Measurements from ENCODE around the gene NOC4L.

The NOC4L gene

DNA sequence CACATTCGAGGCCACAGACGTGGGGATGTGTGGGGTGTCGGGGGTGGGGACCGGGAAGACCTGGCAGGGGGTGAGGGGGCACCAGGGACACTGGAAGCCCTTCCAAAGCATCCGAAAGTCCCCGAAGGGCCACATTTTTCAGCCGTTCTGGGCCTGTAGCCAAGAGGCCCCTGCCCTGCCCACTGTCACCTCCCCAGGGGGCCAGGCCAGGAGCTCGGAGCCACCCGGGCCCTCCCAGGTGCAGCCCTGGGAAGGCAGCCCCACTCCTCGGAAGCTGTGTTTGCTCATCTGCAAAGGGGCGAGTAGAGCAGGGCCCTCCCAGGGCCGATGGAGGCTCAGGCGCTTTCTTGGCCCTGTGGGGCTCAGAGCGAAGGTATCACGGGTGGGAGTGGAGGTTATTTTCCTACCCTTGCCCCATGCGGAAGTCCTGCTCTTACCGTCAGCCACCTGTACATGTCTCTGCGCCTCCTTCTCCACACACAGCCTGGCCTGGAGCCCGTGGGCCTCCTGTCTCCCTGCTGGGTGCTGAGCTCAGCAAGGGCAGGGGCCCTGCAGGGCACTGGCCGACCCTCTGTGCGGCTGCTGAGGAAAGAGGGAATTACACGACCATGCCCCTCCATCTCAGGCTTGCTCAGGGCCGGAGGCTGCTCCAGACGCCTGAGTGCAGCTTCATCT is 27.2 kb downstream of the NOC4L start:
- no peak for DNase-seq

DNA sequence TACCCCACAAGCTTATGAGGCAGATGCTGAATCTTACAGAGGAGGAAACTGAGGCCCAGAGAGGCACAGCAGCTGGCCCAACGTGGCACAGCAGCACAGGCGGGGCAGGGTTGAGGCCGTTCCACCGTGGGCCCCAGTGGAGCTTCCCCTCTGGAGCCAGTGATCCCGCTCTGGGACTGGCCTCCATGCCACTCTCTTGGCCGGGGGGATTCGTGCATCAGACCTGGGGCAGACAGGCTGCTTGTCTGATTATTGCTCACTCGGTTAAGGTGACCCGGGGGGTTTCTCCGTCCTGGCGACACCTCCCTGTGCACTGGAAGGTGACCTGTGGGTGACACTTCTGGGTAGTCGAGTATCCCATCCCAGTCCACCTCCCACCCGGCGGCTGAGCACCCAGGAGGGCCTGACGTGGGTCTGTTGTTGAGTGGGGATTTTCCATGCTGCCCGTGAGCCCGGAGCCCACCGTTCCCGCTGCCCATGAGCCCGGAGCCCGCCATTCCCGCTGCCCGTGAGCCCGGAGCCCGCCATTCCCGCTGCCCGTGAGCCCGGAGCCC is 27.8 kb downstream of the NOC4L start:
- no peak for DNase-seq

DNA sequence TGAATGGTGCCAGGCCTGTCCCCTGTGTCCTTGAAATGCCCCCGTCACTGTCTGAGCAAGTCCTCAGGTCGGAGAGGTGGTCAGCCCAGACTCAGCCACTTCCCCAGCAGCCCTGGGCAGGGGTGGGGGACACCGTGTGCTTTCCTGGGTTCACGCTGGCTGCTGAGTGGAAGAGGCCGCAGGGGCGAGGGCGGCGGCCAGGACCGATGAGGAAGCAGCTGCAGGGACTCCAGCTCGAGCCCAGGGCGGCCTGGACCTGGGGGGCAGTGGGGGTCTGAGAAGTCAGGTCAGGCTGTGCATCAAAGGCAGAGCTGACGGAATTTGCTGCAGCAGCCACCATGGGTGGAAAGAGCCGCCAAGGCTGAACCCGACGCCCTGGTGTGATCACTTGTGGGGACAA is 28.4 kb downstream of the NOC4L start:
- no peak for DNase-seq

DNA sequence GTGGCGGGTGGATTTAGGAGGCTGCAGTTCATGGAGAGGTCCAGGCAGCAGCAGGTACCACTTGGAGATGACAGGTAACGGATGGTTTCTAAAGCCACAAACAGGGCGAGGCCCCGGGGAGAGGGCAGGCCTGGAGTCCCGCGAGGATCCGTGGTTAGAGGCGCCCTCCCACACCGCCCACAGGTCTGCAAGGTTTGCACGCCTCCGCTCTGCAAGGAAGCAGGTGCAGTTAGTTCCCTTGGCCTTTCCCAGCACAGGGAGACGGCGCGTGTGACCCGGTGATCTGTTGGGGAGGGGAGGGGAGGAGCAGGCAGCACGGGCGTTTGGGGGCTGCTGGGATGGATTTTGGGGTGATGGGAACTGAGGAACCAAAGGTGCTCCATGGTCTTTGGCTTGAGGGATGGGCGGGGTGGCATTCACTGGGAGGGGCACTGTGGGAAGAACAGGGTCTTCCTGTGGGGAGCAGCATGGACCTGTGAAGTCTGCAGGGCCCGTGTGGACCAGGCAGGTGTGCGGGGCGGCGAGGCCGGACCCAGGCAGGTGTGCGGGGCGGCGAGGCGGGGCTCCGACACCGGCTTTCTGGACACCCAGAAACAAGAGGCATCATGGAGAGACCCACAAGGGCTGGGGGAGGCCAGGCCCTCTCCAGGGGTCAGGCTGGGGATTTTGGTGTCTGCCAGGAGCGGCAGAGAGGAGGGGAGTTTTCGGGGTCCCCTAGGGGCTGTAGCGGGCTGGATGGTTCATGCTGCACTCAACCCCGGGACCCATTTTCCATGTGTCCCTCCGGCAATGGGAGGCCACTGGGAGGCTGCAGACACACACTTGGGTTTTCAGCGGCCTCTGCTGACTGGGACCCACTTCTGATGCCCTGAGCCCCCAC is 29.1 kb downstream of the NOC4L start:
- no peak for DNase-seq

DNA sequence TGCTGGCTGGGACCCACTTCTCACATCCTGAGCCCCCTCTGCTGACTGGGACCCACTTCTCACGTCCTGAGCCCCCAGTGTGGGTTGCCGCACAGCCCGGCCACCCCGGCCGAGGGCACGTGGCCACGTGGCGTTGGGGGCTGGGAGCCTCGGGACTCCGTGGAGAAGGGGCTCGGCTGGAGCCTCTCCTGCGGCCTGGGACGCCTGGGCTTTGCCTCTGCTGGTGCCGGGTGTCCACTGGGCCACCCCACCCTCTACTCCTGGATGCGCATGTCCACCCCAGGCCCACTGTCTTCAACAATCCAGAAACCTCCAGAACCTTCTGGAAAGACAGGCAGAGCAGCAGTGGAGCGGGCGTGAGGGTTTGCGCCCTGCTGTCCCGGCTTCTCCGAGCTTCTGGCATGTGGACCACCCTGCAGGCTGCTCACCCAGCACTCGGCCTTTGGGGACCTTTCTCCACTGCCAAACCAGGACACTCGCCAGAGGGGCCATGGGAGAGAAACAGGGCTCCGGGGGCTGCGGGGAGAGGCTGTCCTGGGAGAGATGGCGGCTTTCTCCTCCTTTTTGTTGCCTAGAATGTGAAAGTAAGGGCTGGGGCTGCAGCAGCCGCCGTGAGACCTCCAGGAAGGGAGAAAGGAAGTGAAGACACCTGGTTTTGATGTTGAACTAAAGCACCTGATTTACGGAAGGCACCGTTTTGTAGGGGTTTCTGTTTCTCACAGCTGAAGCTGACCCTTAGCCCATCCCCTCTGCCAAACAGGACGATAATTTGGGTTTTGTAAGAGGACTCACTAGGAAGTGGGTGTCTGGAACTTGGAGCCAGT is 30.0 kb downstream of the NOC4L start:
- no peak for DNase-seq

DNA sequence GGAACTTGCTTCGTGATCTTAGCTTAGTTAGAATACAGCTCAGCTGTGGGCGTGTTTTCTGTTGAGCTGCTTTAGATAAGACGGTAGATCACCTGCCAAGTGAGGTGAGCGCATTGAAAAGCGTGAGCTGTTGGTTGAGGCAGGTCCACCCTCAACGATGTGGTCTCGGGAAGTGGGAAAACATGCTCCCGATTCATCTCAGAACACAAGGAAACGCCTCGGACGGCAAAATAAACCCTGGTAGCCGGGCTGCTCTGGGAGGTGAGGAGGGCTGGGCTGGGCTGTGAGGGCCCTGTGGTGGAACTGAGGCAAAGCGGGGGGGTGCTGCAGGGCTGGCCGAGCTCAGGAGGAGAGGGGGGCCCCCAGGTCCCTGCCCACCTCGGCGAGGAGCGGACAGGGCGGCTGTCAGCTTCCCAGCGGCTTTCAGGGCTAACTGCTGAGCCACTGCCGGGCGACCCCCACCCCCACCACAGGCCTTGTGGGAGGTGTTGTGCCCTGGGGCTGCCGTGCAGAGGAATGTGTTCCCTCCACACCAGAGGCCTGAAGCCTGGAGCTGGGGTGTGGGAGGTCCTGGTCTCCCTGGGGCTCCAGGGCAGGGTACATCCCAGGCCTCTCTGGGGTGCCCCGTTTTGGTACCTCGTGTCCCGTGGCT is 30.7 kb downstream of the NOC4L start:
- no peak for DNase-seq

DNA sequence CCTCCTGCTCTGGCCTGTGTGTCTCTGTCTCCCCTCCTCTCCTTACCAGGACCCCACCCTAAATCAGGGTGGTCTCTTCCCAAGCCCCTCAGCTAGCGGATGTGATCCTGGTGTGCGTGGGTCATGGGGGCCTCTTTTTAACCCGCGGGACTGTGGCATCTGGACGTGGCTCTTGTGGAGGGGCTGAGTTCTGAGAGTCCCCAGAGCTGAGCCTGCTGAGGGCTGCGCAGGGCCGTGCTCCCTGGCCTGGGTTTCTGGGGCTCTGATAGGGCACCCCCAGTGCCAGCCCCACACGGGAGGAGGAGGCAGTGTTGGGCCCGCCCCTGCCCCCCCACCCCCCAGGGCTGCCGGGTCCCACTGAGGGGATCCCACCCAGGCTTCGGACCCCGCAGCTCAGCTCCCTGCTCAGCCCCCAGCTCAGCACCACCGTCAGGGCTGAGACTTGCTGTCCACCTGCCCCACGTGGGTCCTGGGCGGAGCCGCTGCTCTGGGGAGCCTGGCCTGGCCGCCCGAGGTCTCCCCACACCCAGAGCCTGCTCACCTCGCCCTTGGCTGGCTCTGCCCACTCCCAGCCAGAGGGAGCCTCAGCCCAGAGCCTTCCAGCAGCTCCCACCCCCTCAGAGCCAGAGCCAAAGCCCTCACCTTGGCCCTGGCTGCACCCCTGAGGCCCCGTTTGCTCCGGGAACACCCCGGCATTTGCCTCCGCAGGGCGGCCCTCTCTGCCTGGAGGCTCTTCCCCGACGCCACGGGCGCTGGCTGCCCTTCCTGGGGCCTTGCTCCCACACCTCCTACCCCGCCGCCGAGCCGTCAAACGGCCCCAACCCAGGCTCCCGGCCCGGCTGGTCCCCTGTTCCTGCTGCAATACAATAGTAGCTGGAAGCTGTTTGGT is 31.5 kb downstream of the NOC4L start:
- DNase-seq: no peak

DNA sequence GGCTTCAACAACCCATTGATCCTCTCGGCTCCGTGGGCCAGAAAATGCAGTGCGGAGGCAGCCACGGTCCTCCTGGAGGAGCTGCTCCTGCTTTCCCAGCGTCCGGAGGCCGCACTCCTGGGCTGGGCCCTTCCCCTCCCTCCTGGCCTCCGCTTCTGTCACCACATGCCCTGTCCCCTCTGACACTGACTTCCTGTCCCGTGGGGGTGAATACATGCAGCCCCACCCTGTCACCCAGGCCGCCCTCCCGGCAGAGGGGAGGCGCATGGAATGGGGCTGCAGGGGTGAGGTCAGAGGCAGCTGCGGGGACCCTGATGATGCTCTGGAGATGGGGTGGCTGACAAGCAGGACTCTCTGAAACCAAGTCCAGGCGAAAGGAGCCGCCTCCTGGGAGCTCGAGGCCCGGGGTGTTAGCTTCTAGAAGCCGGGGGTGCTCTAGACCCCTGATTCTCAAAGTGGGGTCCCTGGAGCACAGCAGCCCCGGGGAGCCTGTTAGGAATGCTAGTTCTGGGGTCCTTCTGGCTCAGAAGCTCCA is 32.2 kb downstream of the NOC4L start:
- DNase-seq: no peak

DNA sequence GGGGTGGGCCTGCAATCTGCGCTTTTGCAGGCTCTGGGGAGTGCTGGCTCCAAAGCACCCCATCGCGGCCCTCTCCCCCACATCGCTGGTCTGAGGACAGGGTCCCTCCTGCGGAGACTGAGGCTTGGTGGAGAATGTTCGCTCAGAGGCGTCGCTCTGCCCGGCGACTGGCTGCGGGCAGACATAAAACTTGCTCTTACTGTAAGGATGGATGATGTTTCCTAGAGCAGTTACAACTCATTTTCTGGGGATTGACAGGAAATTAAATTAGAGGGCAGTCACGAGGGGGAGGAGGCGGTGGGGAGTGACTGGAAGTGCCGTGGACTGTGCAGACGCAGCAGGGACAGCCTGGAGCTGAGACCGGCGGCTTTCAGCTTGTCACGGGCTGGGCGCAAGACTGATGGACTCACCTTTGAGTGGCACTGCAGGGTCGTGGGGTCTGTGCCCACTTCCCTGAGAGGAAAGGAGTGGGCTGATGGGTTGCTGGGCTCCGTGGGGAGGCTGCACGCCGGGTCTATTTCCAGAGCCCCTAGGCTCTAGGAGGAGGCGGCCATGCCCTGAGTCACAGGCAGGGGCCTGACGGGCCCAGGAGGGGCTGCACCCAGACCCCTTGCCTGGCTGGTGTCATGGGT is 32.8 kb downstream of the NOC4L start:
- no peak for DNase-seq

DNA sequence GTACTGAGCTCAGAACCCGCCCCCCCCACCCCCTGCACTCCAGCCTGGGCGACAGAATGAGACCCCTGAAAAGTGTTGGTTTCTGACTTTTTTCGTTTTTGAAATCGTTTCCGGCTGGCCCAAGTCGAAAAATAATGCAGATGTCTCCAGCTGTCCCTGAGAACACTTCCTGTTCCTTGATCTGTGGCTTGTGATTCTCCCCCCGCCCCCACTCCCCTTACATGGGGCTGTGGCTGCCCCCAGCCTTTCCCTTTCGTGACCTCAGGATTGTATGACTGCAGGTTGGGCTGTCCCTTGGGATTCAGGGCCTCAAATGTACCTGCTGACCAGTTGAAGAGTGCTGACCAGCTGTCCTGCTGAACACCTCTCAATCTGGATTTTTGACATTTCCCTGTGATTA is 34.1 kb downstream of the NOC4L start:
- no peak for DNase-seq

DNA sequence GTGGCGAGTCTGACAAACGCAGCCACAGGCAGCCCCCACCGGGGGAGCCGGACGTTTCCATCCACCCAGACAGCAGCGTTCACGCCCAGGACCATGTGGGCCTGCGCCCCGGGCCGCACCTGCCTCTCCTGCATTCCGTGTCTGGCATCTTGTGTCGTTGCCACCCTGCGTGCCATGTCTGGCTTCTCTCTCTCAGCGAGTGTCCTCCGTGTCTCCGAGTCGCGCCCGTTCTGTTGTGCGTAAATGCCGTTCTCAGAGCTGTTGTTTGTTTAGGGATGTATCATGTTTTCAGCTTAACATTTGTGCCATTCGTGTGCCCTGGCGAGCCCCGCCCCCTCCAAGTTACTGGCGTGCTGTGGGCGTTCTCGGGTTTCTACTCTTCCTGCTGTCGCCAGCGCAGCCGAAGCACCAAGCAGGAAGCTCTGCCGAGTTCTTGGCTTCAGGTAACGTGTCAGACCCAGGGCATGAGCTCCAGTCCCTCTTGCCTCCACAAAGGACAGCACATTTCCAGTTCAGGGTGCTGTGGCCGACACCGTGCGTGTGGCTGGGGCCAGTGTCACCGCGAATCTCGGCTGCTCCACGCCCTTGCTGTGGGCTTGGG is 34.6 kb downstream of the NOC4L start:
- DNase-seq: no peak

DNA sequence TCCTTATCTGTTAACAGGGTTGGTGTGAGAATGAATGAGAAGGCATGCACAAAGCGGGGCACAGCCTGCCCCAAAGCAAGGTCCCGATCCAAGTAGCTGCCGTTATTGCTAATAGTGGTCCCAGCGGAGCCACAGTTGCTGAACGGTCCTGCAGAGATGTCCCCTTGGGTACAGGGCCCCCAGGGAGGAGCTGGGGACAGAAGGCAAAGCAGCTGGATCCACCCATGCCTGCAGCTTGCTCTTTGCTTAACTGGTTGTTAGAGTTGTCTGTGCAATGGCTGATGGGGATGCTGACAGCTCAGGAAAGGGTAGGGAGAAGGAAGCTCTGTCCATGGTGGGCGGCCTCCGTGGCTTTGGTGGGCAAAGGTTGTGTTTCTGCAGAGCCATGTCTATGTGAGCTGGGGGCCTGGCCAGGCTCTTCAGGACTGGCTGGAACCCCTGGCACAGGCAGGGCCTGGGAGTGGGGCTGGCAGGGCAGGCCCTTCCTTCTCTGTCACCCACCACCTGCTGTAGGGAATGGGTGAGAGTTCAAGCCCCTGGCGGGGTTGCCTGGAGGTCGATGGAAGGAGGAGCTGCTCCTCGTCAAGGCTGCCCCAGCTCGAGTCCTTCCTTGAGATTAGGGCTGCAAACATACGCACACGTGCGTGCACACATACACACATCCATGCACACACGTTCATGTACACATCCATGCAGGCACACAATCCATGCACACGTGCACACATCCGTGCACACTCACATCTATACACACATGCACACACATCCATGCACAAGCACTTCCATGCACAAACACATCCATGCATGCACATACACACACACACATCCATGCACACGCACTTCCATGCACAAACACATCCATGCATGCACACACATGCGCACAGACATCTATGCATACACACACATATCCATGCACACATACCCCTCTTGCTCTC is 35.4 kb downstream of the NOC4L start:
- no peak for DNase-seq

DNA sequence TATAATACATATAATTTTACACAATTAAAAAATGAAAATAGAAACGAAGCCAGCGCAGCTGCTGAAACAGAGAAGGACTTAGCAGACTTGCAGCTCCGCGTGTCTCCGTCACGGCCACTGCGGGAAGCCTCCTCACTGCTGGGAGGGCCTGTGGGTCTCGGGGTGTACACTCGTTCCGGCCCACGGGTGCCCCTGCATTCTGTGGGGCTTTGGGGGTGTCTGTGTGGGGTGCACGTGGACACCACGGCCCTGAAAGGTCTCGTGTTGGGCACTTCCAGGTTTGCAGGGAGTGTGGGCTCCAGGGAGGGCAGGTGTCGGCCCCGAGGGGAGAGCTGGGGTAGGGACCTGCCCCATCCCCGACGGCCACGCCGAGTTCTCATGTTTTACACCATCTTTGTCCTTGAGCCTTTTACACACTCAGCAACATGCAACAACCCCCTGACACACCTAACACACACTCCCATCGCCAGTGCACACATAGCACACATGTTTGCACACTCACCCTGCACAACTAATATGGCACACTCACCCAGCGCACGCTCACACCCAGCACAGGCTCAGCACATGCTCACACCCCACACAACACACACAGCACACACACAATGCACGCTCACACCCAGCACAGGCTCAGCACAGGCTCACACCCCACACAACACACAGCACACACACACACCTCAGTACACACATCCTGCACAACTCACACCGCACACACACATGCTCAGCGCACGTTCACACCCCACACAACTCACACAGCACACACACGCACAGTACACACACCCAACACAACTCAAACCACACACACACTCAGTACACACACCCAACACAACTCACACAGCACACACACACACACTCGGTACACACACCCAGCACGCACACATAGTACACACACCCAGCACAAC is 36.6 kb downstream of the NOC4L start:
- DNase-seq: no peak

DNA sequence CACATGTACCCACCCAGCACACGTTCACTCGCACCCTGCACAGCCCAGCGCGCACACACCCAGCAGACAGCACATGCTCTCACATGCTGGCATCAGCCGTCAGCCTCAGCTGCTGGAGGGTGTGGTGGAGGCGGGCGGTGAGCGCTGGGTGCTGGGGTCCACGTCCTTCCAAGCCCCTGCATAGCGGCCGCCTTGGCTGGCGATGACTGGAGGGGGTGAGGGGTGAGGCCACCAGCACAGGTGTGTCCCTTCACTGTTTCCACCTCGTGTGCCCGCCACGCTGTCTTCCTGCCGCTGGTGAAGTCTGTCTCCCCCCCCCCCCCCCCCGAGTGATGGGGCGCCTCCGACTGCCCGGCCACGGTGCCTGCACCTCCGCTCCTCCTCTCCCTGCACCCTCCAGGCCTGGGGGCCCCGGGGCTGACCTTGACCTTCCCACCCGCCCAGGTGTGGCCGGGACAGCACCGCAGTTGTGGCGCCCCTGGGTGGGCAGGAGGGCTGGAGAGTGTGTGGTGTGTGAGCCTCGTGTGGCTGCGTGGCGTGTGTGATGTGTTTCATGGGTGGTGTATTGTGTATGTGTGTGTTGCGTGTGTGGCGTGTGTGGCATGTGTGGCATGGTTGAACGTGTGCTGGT is 37.4 kb downstream of the NOC4L start:
- no peak for DNase-seq

DNA sequence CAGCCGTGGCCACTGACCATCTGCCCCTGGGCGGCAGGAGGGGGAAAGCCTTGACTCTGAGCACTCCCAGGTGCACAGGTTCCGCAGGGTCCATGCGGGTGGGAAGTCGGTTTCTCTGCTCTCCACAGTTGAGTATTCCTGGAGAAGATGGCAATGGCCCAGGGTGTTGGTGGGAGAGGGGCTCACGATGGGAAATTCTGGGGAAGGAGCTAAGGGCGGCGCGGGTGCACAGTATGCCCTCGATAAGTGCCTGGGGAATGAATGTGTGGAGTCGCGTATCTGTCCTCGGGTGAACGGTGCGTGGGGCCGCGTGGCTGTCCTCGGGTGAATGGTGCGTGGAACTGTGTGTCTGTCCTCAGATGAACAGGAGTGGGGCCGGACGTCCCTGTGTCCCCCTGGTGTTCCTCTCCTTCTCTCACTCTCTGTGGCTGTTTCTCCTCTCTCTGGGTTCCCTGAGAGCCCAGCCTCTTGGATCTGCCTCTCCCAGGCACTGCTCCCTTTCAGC is 38.0 kb downstream of the NOC4L start:
- no peak for DNase-seq

DNA sequence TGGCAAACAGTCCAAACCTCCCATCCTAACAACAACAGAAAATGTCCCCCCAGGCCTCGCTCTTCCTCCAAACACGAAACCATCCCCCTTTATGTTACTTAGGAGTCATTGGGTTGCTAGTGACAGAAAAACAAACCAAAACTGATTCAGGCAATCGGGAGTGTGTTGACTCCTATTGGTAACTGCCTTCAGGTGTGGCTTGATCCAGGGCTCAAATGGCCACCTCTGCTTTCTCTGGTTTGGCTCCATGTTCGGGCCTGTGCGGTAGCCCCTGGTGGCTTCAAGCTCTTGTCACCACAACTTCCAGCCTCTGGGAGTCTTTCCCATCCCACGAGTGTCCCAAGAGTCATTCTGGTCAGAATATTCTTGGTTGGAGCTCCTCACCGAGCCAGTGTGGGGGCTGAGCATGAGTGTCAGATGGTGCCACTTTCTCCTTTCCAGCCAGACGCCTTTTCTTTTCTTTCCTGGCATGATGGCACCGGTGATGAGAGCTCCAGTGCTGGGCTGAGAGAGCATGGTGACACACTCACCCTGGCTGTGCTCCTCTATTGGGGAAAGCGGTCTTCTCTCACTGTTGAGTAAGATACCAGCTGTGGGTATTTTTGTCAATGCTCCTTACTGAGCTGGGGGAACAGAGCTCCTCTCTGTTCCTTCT is 38.6 kb downstream of the NOC4L start:
- DNase-seq: no peak

DNA sequence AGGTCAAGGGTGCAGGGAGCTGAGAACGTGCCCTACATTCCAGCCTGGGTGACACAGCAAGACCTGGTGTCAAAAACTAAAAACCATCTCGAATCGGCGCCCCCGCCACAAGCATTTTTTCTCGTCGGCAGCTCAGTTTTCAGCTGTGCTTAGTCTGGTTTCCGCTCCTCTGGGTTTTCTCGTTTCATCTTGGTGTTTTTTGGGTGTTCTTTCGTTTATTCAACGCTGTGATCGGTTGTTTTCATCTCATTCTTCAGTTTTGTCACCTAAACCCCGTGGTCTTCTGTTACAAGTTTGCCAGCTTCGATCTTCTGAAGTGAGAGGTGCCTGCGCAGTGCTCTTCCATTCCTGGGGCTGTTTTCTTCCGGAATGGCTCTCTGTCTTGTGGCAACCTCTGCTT is 41.4 kb downstream of the NOC4L start:
- DNase-seq: no peak

All from hippocampal formation (tissue), 2 donors.